ENCODE results near the gene CR1. TPM values are rescaled to one million over a fixed set of nuclear protein-coding genes. Genes with fewer than 3 reads are reported as not detected.
"Not testable (repeated sequence)": the region's sequence is repeated elsewhere in the genome, so short reads cannot be mapped to it uniquely, and the experiment has no call there.

CR1 gene
- total and polyA plus RNA-seq, 2 donors (not counting 3 experiments of a cell fraction or from before 2014, with no cell fraction given): not detected

DNA sequence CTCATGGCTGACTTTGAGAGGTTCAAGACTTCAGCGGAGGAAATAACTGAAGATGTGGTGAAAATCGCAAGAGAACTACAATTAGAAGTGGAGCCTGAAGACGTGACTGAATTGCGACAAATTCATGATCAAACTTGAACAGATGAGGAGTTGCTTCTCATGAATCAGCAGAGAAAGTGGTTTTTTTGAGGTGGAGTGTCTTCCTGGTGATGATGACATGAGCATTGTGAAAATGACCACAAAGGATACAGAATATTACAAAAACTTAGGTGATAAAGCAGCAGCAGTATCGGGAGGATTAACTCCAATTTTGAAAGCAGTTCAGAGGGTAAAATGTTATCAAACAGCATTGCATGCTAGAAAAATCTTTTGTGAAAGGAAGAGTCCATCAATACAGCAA, 58.9 kb downstream of the CR1 start:
- intact Hi-C loops (cut with micrococcal nuclease): not testable (repeated sequence)

DNA sequence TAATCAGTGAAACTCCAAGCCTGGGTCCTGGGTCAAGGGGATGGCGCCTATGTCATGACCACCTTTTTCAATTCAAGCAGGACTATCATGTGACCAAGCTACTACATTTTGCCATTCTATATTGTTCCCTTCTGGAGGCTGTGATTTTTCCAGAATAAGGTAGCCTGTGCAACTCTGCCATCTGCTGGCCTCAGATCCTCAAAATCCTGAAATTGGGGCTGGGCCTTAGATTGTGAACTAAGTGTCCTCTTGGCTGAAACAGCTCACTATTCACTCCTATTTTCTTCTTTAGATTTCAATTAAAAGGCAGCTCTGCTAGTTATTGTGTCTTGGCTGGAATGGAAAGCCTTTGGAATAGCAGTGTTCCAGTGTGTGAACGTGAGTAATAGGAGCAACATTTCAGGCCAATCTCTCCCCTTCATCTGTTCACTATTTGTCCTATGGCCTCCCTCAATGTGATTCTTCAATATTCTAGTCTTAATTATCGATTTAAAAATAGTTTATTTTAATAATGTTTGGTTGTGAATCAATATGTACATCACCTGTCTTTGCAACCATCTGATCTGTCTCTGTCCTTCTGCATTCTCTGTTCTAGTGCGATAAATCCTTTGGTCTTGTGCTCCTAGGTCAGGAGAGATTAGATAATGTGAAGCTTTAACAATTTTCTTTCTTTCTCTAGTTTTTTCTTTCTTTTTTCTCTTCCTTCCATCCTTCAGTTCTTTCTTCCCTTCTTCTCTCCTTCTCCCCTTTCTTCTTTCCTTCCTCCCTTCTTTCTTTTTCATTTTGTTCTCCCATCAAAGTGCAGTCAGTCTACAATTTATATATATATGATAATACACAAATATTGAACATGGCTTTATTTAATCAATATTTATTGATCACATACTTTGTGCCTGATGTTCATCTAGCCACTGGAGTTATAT, 69.8 kb downstream of the CR1 start:
- no peak overlapping the region for H3K9ac ChIP-seq (replicated peaks; ENCODE audit: extremely low read depth, insufficient read depth, low read length)
- POLR2A ChIA-PET: no interaction called here
- dilution Hi-C loops (cut with MboI; ENCODE audit: extremely low pct_ligation_motif_present, low sequenced_read_pairs): no loop called here
- no peak overlapping the region for H3K27ac ChIP-seq (ENCODE audit: insufficient read depth, low read depth, low read length)
- H3K9me1 ChIP-seq (replicated peaks; ENCODE audit: control insufficient read depth, extremely low read depth, insufficient read depth, low read length): no peaks in the 10 kb centered on the region
- no peaks in the 10 kb centered on the region for H3K27me3 ChIP-seq (ENCODE audit: control insufficient read depth in 2 of 2, insufficient read depth in 2 of 2, low read length in 2 of 2)
- H3K36me3 ChIP-seq (ENCODE audit: control insufficient read depth in 2 of 2, extremely low read depth in 1 of 2, insufficient read depth in 2 of 2, low read length in 2 of 2): no peaks in the 10 kb centered on the region
- H3K4me3 ChIP-seq (replicated peaks in 1 of 3; ENCODE audit: insufficient read depth in 1 of 3, low read depth in 1 of 3, low read length in 3 of 3): no peak overlapping the region
- intact Hi-C loops (cut with micrococcal nuclease): no loop called here
- CTCF ChIA-PET: interaction anchor here (1.2 to 1.9 kb wide), 4 partner anchors 13 to 133 kb away, joined by 4 to 7 read pairs (median 6); no protein-coding TSS in a partner anchor
- H2AFZ ChIP-seq (ENCODE audit: low read depth, low read length): no peak overlapping the region
- FAIRE-seq (no peak), DNase-seq (ENCODE audit: low read depth, low spot score) (no peak)
- no peak overlapping the region for H3K4me2 ChIP-seq (ENCODE audit: insufficient read depth, low read length)
- no peak for TF ChIP-seq GATA2 (IDR thresholded peaks at IDR 0.05; ENCODE audit: insufficient read depth, insufficient read length, low read depth, low read length)
- no peak for TF ChIP-seq FOS (IDR thresholded peaks at IDR 0.05; ENCODE audit: borderline replicate concordance, insufficient read depth, low read length)
- TF ChIP-seq, protein P1, sequence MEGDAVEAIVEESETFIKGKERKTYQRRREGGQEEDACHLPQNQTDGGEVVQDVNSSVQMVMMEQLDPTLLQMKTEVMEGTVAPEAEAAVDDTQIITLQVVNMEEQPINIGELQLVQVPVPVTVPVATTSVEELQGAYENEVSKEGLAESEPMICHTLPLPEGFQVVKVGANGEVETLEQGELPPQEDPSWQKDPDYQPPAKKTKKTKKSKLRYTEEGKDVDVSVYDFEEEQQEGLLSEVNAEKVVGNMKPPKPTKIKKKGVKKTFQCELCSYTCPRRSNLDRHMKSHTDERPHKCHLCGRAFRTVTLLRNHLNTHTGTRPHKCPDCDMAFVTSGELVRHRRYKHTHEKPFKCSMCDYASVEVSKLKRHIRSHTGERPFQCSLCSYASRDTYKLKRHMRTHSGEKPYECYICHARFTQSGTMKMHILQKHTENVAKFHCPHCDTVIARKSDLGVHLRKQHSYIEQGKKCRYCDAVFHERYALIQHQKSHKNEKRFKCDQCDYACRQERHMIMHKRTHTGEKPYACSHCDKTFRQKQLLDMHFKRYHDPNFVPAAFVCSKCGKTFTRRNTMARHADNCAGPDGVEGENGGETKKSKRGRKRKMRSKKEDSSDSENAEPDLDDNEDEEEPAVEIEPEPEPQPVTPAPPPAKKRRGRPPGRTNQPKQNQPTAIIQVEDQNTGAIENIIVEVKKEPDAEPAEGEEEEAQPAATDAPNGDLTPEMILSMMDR (IDR thresholded peaks at IDR 0.05; ENCODE audit: extremely low read depth in 1 of 2, insufficient read depth in 1 of 2, low read depth in 1 of 2, low read length in 2 of 2): peak in 1 of 2 donors; percentile 28
- no peak for TF ChIP-seq JUN (IDR thresholded peaks at IDR 0.05; ENCODE audit: borderline replicate concordance, insufficient read depth, insufficient read length, low read depth)
- TF ChIP-seq POLR2AphosphoS5 (IDR thresholded peaks at IDR 0.05; ENCODE audit: insufficient read depth, low read depth, low read length): no peak
- TF ChIP-seq, protein P2, sequence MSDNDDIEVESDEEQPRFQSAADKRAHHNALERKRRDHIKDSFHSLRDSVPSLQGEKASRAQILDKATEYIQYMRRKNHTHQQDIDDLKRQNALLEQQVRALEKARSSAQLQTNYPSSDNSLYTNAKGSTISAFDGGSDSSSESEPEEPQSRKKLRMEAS (IDR thresholded peaks at IDR 0.05; ENCODE audit: insufficient read depth, insufficient read length): no peak
- TF ChIP-seq EZH2 (IDR thresholded peaks at IDR 0.05; ENCODE audit: borderline replicate concordance, low read depth, low read length, severe bottlenecking): no peak
- TF ChIP-seq MYC (IDR thresholded peaks at IDR 0.05; ENCODE audit: low read depth, low read length): no peak
- TF ChIP-seq POLR2A (IDR thresholded peaks at IDR 0.05; ENCODE audit: low read depth, low read length): no peak
- H4K20me1 ChIP-seq (replicated peaks; ENCODE audit: control insufficient read depth, extremely low read depth, insufficient read depth, low read length): no peaks in the 10 kb centered on the region
- no TSS peak for BruUV-seq (replicated peaks)
- no peaks in the 10 kb centered on the region for H3K9me3 ChIP-seq (replicated peaks; ENCODE audit: control insufficient read depth, insufficient read depth, low read length)
- H3K79me2 ChIP-seq (ENCODE audit: control insufficient read depth, insufficient read depth, low read length): no peaks in the 10 kb centered on the region
- no peaks in the 10 kb centered on the region for H3K4me1 ChIP-seq (ENCODE audit: control insufficient read depth, extremely low read depth, insufficient read depth, low read length)

More for the DNA sequence above, 58.9 kb downstream of the CR1 start:
- CTCF ChIA-PET; H3K36me3 ChIP-seq (ENCODE audit: control insufficient read depth in 2 of 2, extremely low read depth in 1 of 2, insufficient read depth in 2 of 2, low read length in 2 of 2); BruUV-seq (replicated peaks); H2AFZ ChIP-seq (ENCODE audit: low read depth, low read length); FAIRE-seq; H3K9me3 ChIP-seq (replicated peaks; ENCODE audit: control insufficient read depth, insufficient read depth, low read length); H3K4me1 ChIP-seq (ENCODE audit: control insufficient read depth, extremely low read depth, insufficient read depth, low read length); H3K79me2 ChIP-seq (ENCODE audit: control insufficient read depth, insufficient read depth, low read length); H3K27me3 ChIP-seq (ENCODE audit: control insufficient read depth in 2 of 2, insufficient read depth in 2 of 2, low read length in 2 of 2); dilution Hi-C loops (cut with MboI; ENCODE audit: extremely low pct_ligation_motif_present, low sequenced_read_pairs); H3K4me3 ChIP-seq (replicated peaks in 1 of 3; ENCODE audit: insufficient read depth in 1 of 3, low read depth in 1 of 3, low read length in 3 of 3); H4K20me1 ChIP-seq (replicated peaks; ENCODE audit: control insufficient read depth, extremely low read depth, insufficient read depth, low read length); H3K9me1 ChIP-seq (replicated peaks; ENCODE audit: control insufficient read depth, extremely low read depth, insufficient read depth, low read length); DNase-seq (ENCODE audit: low read depth, low spot score); H3K27ac ChIP-seq (ENCODE audit: insufficient read depth, low read depth, low read length); POLR2A ChIA-PET; H3K4me2 ChIP-seq (ENCODE audit: insufficient read depth, low read length); H3K9ac ChIP-seq (replicated peaks; ENCODE audit: extremely low read depth, insufficient read depth, low read length): not testable (repeated sequence)
